Prostate gland (tissue), 2 donors: Measurements from ENCODE around the gene INPP4B.

Experiments used
- CTCF ChIP-seq, 4 experiments: fragments of 200-600 bp in 2 of 4; fragments of 450-650 bp in 2 of 4; sonication (generic) in 2 of 4; IDR thresholded peaks; 1 replicate in 3 of 4; 2 replicates in 1 of 4; pipeline ENCODE4 v1.5.1; 2016 to 2019; ENCODE audit warnings: antibody characterized with exemption in 4 of 4, mild to moderate bottlenecking in 2 of 4, moderate library complexity in 2 of 4
- POLR2A ChIP-seq: fragments of 450-650 bp; IDR thresholded peaks from one replicate; pipeline ENCODE4 v1.6.1; 2016; ENCODE audit warnings: antibody characterized with exemption, mild to moderate bottlenecking
- POLR2AphosphoS5 ChIP-seq: sonication (generic); formaldehyde crosslinking; IDR thresholded peaks from one replicate; pipeline ENCODE4 v1.6.1; 2017; ENCODE audit warnings: antibody characterized with exemption

- TF ChIP-seq POLR2A (no peak), POLR2AphosphoS5 (no peak), CTCF (IDR thresholded peaks at IDR 0.05) (no peak)
Measured at GRCh38 chr4:142336251-142336934, 509.7 kb downstream of the INPP4B start.
